ENCODE results near the gene CADM1.

The CADM1 gene

GRCh38 chr11:115141231-115142114 lies 362.7 kb downstream of the CADM1 start:
- no peak for DNase-seq

GRCh38 chr11:115135936-115136335 lies 368.3 kb downstream of the CADM1 start:
- DNase-seq, result no peak

GRCh38 chr11:115134926-115135325 lies 369.3 kb downstream of the CADM1 start:
- no peak for DNase-seq

GRCh38 chr11:115133475-115134209 lies 370.6 kb downstream of the CADM1 start:
- no peak for DNase-seq

- DNase-seq, result no peak
These were observed 371.6 kb downstream of the CADM1 start for GRCh38 chr11:115132436-115133228.

GRCh38 chr11:115129473-115130289 lies 374.5 kb downstream of the CADM1 start:
- no peak for DNase-seq

DNA sequence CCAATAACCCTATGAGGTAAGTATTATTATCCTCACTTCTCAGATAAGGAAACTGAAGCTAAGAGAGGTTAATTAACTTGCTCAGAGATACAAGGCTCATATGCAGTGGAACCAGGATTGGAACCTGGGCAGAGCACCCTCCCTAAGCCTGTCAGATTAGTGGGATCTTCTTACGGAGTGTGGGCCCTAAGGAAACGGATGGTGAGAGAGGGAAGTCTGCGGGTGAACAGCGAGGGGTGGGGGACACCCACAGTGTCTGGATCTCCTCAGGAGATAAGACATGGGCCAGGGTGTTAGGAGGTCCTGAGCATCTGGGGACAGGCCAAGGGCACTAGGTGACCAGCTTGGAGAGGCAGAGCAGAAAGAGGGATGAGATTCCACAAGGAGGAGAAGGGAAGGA lies 376.0 kb downstream of the CADM1 start:
- no peak for DNase-seq

DNA sequence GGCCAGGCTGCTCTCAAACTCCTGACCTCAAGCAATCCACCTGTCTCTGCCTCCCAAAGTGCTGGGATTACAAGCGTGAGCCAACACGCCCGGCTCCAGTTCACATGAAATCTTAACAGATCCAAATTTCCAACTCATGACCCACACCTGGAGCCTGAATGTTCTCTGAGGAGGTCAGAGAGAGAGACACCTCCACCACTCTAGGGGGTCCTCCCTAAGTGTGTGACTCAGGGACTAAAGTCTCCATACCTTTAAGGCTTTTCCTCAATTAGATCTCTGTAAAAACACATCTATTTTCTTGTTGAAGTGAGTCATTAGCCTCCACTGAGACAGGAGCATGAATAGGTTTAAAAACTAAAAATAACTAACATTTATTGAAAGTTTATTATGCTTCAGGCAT lies 376.4 kb downstream of the CADM1 start:
- no peak for DNase-seq

- no peak for DNase-seq
These were observed 377.6 kb downstream of the CADM1 start for GRCh38 chr11:115126515-115127208.

DNA sequence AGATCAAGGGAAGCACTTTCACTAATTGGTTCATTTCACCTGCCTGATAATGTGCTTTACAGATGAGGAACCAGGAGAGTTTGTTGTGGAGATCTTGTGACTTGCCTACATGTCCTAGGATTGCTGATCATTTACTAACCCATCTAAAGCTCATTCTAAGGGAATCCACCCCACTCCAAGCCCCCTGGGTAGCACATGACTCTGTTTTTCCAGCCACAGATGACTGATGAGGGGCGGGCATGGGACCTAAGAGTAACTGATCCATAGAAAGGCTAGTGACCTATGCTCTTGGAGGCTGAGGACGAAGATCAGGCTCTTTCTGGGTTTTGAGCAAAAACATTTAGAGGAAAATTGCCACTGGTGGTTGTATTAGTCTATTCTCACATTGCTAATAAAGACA lies 378.1 kb downstream of the CADM1 start:
- DNase-seq, result no peak

GRCh38 chr11:115124786-115125185 lies 379.4 kb downstream of the CADM1 start:
- no peak for DNase-seq

- no peak for DNase-seq
These were observed 380.6 kb downstream of the CADM1 start for GRCh38 chr11:115123641-115124040.

DNA sequence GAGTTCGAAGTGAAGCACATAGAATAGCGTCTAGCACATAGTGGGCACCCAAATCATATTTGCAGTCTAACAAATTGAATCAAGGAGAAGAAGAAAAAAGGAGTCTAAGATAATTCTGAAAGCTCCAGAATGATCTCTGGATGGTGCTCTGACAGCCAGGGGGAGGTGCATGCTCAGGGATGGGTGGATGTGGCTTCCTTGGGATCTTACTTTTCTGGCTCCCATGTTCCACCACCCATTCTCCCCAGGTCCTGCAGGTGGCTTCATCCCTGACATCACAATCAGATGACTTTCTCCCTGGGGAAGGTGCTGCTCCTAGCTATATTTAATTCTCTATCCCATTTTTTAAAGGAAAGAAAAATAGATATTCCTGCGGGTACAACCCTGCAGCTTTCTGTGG lies 381.9 kb downstream of the CADM1 start:
- DNase-seq, result no peak

Data from right forelimb (tissue), 1 donor.